HG03571 (cell line): Measurements from ENCODE around the gene LEF1.

ENCODE experiments used
- ATAC-seq: cut with Tn5 transposase; IDR thresholded peaks from one replicate; pipeline ENCODE4 v1.9.1; 2021; ENCODE audit not compliant: unreplicated experiment

The LEF1 gene

GRCh38 chr4:108149588-108150380, 18.9 kb downstream of the LEF1 start:
- ATAC-seq, result no peak

GRCh38 chr4:108148316-108148715, 20.4 kb downstream of the LEF1 start:
- ATAC-seq, result no peak

GRCh38 chr4:108146819-108147218, 21.9 kb downstream of the LEF1 start:
- ATAC-seq, result no peak

- no peak for ATAC-seq
Measured at GRCh38 chr4:108146336-108146735, 22.4 kb downstream of the LEF1 start.

GRCh38 chr4:108144451-108144850, 24.3 kb downstream of the LEF1 start:
- no peak for ATAC-seq

GRCh38 chr4:108143515-108143914, 25.2 kb downstream of the LEF1 start:
- no peak for ATAC-seq

- no peak for ATAC-seq
Measured at GRCh38 chr4:108142870-108143269, 25.9 kb downstream of the LEF1 start.

GRCh38 chr4:108141213-108141950, 27.4 kb downstream of the LEF1 start:
- no peak for ATAC-seq

GRCh38 chr4:108140328-108140727, 28.4 kb downstream of the LEF1 start:
- ATAC-seq, result no peak

GRCh38 chr4:108139089-108139488, 29.6 kb downstream of the LEF1 start:
- peak; percentile 55 for ATAC-seq

GRCh38 chr4:108135549-108136209, 33.1 kb downstream of the LEF1 start:
- no peak for ATAC-seq

GRCh38 chr4:108130955-108131354, 37.8 kb downstream of the LEF1 start:
- no peak for ATAC-seq

GRCh38 chr4:108129196-108129595, 39.5 kb downstream of the LEF1 start:
- ATAC-seq, result no peak

- no peak for ATAC-seq
Measured at GRCh38 chr4:108126806-108127205, 41.9 kb downstream of the LEF1 start.

GRCh38 chr4:108120789-108121188, 47.9 kb downstream of the LEF1 start:
- ATAC-seq, result no peak

GRCh38 chr4:108119199-108119800, 49.4 kb downstream of the LEF1 start:
- ATAC-seq, result no peak

- peak; percentile 89 for ATAC-seq
Measured at GRCh38 chr4:108118505-108118904, 50.2 kb downstream of the LEF1 start.

GRCh38 chr4:108117418-108118182, 51.1 kb downstream of the LEF1 start:
- no peak for ATAC-seq

- ATAC-seq, result no peak
Measured at GRCh38 chr4:108116423-108117168, 52.1 kb downstream of the LEF1 start.

GRCh38 chr4:108115168-108115526, 53.6 kb downstream of the LEF1 start:
- no peak for ATAC-seq
